ENCODE measurements around the gene ABCB10. TPM values are rescaled to one million over a fixed set of nuclear protein-coding genes. Genes with fewer than 3 reads are reported as not detected.
A peak's percentile ranks its signal among the peaks of the same experiment; 100 is the strongest.

ABCB10 gene
- total and polyA plus RNA-seq, 5 experiments from 2014 or later: 5.1 to 20.5 (median 12.8) TPM

- POLR2A ChIA-PET: no interaction called here
- ATAC-seq: no peak
- no peaks in the 10 kb centered on the region for H3K9me3 Mint-ChIP-seq
- H3K36me3 Mint-ChIP-seq: peaks cover 0 to 46% (median 0%) of the 10 kb centered on the region in 3 donors
- no peak overlapping the region for H3K27ac Mint-ChIP-seq
- no peaks in the 10 kb centered on the region for H3K27me3 Mint-ChIP-seq
- H3K4me3 Mint-ChIP-seq: no peak overlapping the region
- DNase-seq: no peak
- H3K4me1 Mint-ChIP-seq: peaks cover 26 to 35% (median 32%) of the 10 kb centered on the region in 4 donors
Measured at GRCh38 chr1:229550812-229551567, 7.5 kb downstream of the ABCB10 start.

GRCh38 chr1:229547542-229547941 lies 11.0 kb downstream of the ABCB10 start:
- no peak for ATAC-seq
- peaks cover 9 to 19% (median 14%) of the 10 kb centered on the region in 4 donors for H3K4me1 Mint-ChIP-seq
- no peaks in the 10 kb centered on the region for H3K27me3 Mint-ChIP-seq
- no peak overlapping the region for H3K4me3 Mint-ChIP-seq
- no peak for DNase-seq
- POLR2A ChIA-PET: interaction anchor here (0.8 kb wide), 1 partner anchor 11 kb away, joined by 4 read pairs; the partner anchor contains the start of gene ABCB10
- peaks cover 0 to 63% (median 18%) of the 10 kb centered on the region in 3 donors for H3K36me3 Mint-ChIP-seq
- H3K27ac Mint-ChIP-seq: no peak overlapping the region
- no peaks in the 10 kb centered on the region for H3K9me3 Mint-ChIP-seq

- no peaks in the 10 kb centered on the region for H3K27me3 Mint-ChIP-seq
- no peak overlapping the region for H3K27ac Mint-ChIP-seq
- peaks cover 6 to 78% (median 23%) of the 10 kb centered on the region in 3 donors for H3K36me3 Mint-ChIP-seq
- peaks cover 2 to 18% (median 14%) of the 10 kb centered on the region in 4 donors for H3K4me1 Mint-ChIP-seq
- ATAC-seq (no peak), DNase-seq (no peak)
- no peak overlapping the region for H3K4me3 Mint-ChIP-seq
- H3K9me3 Mint-ChIP-seq: no peaks in the 10 kb centered on the region
- POLR2A ChIA-PET: no interaction called here
Measured at GRCh38 chr1:229544587-229544986, 13.9 kb downstream of the ABCB10 start.

- Mint-ChIP-seq H3K4me3 (no peak overlapping the region), H3K9me3 (no peaks in the 10 kb centered on the region), H3K36me3 (peaks cover 16 to 81% (median 34%) of the 10 kb centered on the region in 3 donors), H3K27ac (peak overlapping the region in 1 of 10 donors; percentile 18), H3K4me1 (peaks cover 0 to 18% (median 14%) of the 10 kb centered on the region in 4 donors), H3K27me3 (no peaks in the 10 kb centered on the region)
- ATAC-seq: no peak
- no peak for DNase-seq
- POLR2A ChIA-PET: no interaction called here
Measured at GRCh38 chr1:229539863-229540506, 18.5 kb downstream of the ABCB10 start.

- Mint-ChIP-seq H3K4me3 (no peak overlapping the region), H3K27ac (no peak overlapping the region)
Measured at GRCh38 chr1:229538945-229539344, 19.6 kb downstream of the ABCB10 start.

GRCh38 chr1:229537894-229538293 lies 20.6 kb downstream of the ABCB10 start:
- ATAC-seq (no peak), DNase-seq (no peak)
- Mint-ChIP-seq H3K36me3 (peaks cover 16 to 82% (median 35%) of the 10 kb centered on the region in 3 donors), H3K9me3 (no peaks in the 10 kb centered on the region), H3K4me1 (peaks cover 0 to 10% (median 9%) of the 10 kb centered on the region in 4 donors), H3K27ac (peak overlapping the region in 1 of 10 donors; percentile 69), H3K4me3 (no peak overlapping the region), H3K27me3 (no peaks in the 10 kb centered on the region)
- POLR2A ChIA-PET: no interaction called here

More at GRCh38 chr1:229538945-229539344, 19.6 kb downstream of the ABCB10 start:
- ATAC-seq (no peak), DNase-seq (no peak)
- POLR2A ChIA-PET: interaction anchor here (0.8 kb wide), 1 partner anchor 238 kb away, joined by 4 read pairs; no protein-coding TSS in a partner anchor
- Mint-ChIP-seq H3K36me3 (peaks cover 16 to 81% (median 31%) of the 10 kb centered on the region in 3 donors), H3K9me3 (no peaks in the 10 kb centered on the region), H3K27me3 (no peaks in the 10 kb centered on the region), H3K4me1 (peaks cover 0 to 18% (median 14%) of the 10 kb centered on the region in 4 donors)

GRCh38 chr1:229536982-229537381 lies 21.5 kb downstream of the ABCB10 start:
- Mint-ChIP-seq H3K4me1 (peaks cover 0 to 3% (median 2%) of the 10 kb centered on the region in 4 donors), H3K27me3 (no peaks in the 10 kb centered on the region), H3K36me3 (peaks cover 12 to 81% (median 32%) of the 10 kb centered on the region in 3 donors), H3K4me3 (no peak overlapping the region), H3K27ac (no peak overlapping the region), H3K9me3 (no peaks in the 10 kb centered on the region)
- POLR2A ChIA-PET: interaction anchor here (0.7 kb wide), 1 partner anchor 13 kb away, joined by 3 read pairs; no protein-coding TSS in a partner anchor
- ATAC-seq (no peak), DNase-seq (no peak)

GRCh38 chr1:229535230-229535629 lies 23.3 kb downstream of the ABCB10 start:
- no peak for ATAC-seq
- POLR2A ChIA-PET: interaction anchor here (0.7 kb wide), 1 partner anchor 75 kb away, joined by 10 read pairs; no protein-coding TSS in a partner anchor
- H3K27ac Mint-ChIP-seq: no peak overlapping the region

GRCh38 chr1:229531326-229531725 lies 27.2 kb downstream of the ABCB10 start:
- H3K27ac Mint-ChIP-seq: peak overlapping the region in 1 of 10 donors; percentile 14
- no peaks in the 10 kb centered on the region for H3K9me3 Mint-ChIP-seq
- H3K36me3 Mint-ChIP-seq: peaks cover 0 to 85% (median 30%) of the 10 kb centered on the region in 3 donors
- ATAC-seq (no peak), DNase-seq (no peak)
- H3K27me3 Mint-ChIP-seq: no peaks in the 10 kb centered on the region
- POLR2A ChIA-PET: no interaction called here
- H3K4me3 Mint-ChIP-seq: no peak overlapping the region
- no peaks in the 10 kb centered on the region for H3K4me1 Mint-ChIP-seq

More at GRCh38 chr1:229535230-229535629, 23.3 kb downstream of the ABCB10 start:
- H3K27me3 Mint-ChIP-seq: no peaks in the 10 kb centered on the region
- DNase-seq: no peak
- peaks cover 11 to 84% (median 34%) of the 10 kb centered on the region in 3 donors for H3K36me3 Mint-ChIP-seq
- no peaks in the 10 kb centered on the region for H3K9me3 Mint-ChIP-seq
- H3K4me1 Mint-ChIP-seq: no peaks in the 10 kb centered on the region
- H3K4me3 Mint-ChIP-seq: no peak overlapping the region

- Mint-ChIP-seq H3K27ac (peak overlapping the region in 1 of 10 donors; percentile 22), H3K4me1 (no peaks in the 10 kb centered on the region), H3K36me3 (peaks cover 0 to 88% (median 26%) of the 10 kb centered on the region in 3 donors), H3K27me3 (no peaks in the 10 kb centered on the region), H3K9me3 (no peaks in the 10 kb centered on the region), H3K4me3 (no peak overlapping the region)
- no peak for ATAC-seq
- POLR2A ChIA-PET: no interaction called here
- no peak for DNase-seq
Measured at GRCh38 chr1:229529639-229530038, 28.9 kb downstream of the ABCB10 start.

GRCh38 chr1:229526695-229527094 lies 31.8 kb downstream of the ABCB10 start:
- H3K9me3 Mint-ChIP-seq: no peaks in the 10 kb centered on the region
- DNase-seq (no peak), ATAC-seq (no peak)
- POLR2A ChIA-PET: no interaction called here
- H3K27ac Mint-ChIP-seq: peak overlapping the region in 1 of 10 donors; percentile 27
- H3K4me3 Mint-ChIP-seq: no peak overlapping the region
- H3K4me1 Mint-ChIP-seq: no peaks in the 10 kb centered on the region
- H3K27me3 Mint-ChIP-seq: no peaks in the 10 kb centered on the region
- H3K36me3 Mint-ChIP-seq: peaks cover 0 to 83% (median 19%) of the 10 kb centered on the region in 3 donors

- no peak overlapping the region for H3K4me3 Mint-ChIP-seq
- no peak overlapping the region for H3K27ac Mint-ChIP-seq
- peaks cover 0 to 75% (median 8%) of the 10 kb centered on the region in 3 donors for H3K36me3 Mint-ChIP-seq
- no peaks in the 10 kb centered on the region for H3K27me3 Mint-ChIP-seq
- DNase-seq: no peak
- H3K9me3 Mint-ChIP-seq: no peaks in the 10 kb centered on the region
- no peaks in the 10 kb centered on the region for H3K4me1 Mint-ChIP-seq
- POLR2A ChIA-PET: no interaction called here
- ATAC-seq: no peak
Measured at GRCh38 chr1:229523052-229523451, 35.5 kb downstream of the ABCB10 start.
